ENCODE measurements around the gene E2F4.

GRCh38 chr16:67230809-67231660, 39.1 kb downstream of the E2F4 start:
- TF ChIP-seq YY1 (IDR thresholded peaks at IDR 0.05; ENCODE audit: insufficient read depth, insufficient read length) (no peak), ZNF274 (IDR thresholded peaks at IDR 0.05; ENCODE audit: low read depth, low read length) (no peak)

Measured in NT2/D1 (cell line).